A549 (cell line): ENCODE data around the gene PPP2R2D. TPM values are rescaled to one million over a fixed set of nuclear protein-coding genes. Genes with fewer than 3 reads are reported as not detected.

Experiments
- ATAC-seq, 2 experiments: fragments of 200-7000 bp in 1 of 2; fragments of >200 bp in 1 of 2; cut with Nextera tagmentation in 1 of 2; cut with Tn5 transposase in 1 of 2; 3 replicates each; pipeline versions ENCODE4 v1.8.0 to v1.9.1; 2018 to 2020; ENCODE audit warnings: mild to moderate bottlenecking in 1 of 2, moderate library complexity in 1 of 2
- CTCF ChIA-PET: fragments of 300-600 bp; sonication (Branson Sonifier 250); formaldehyde crosslinking; extraction: SDS; loops from one replicate; lab custom pipeline; 2021; ENCODE audit warnings: antibody characterized with exemption, inconsistent platforms; lab: Yijun Ruan, JAX
- POLR2A ChIA-PET: fragments of 350-600 bp; formaldehyde crosslinking; extraction: SDS; loops from one replicate; lab custom pipeline; 2021; ENCODE audit warnings: antibody characterized with exemption, inconsistent platforms; lab: Yijun Ruan, JAX
- DNase-seq, 2 experiments: peaks; one replicate each; pipeline versions ENCODE4 v3.0.0 to v3.0.0-alpha.2; 2011 to 2016; ENCODE audit warnings: low read depth in 1 of 2, low spot score in 1 of 2
- FAIRE-seq: peaks from 2 replicates; lab custom pipeline; 2011; peaks lifted over from hg19 to GRCh38; lab: Jason Lieb, UNC
- H3K27ac ChIP-seq, 2 experiments: fragments of >200 bp; sonication (Bioruptor Twin); formaldehyde crosslinking; 3 replicates each; pipeline ENCODE4 v1.5.1; 2016 to 2017
- H3K4me1 ChIP-seq: fragments of >200 bp; sonication (Bioruptor Twin); formaldehyde crosslinking; 3 replicates; pipeline ENCODE4 v1.6.1; 2016
- H3K4me2 ChIP-seq: fragments of >200 bp; sonication (Bioruptor Twin); formaldehyde crosslinking; 3 replicates; pipeline ENCODE4 v1.6.1; 2016
- H3K4me3 ChIP-seq: fragments of >200 bp; sonication (Bioruptor Twin); formaldehyde crosslinking; 3 replicates; pipeline ENCODE4 v1.5.1; 2016
- H3K9me3 ChIP-seq: fragments of >200 bp; sonication (Bioruptor Twin); formaldehyde crosslinking; 3 replicates; pipeline ENCODE4 v1.6.1; 2016
- CBX8 ChIP-seq: fragments of 200-600 bp; sonication (generic); IDR thresholded peaks from 2 replicates; pipeline ENCODE4 v1.6.1; 2016
- E2F6 ChIP-seq: IDR thresholded peaks from 2 replicates; pipeline ENCODE4 v1.6.1; 2012; ENCODE audit warnings: low read depth, borderline replicate concordance
- EP300 ChIP-seq, 2 experiments: fragments of >200 bp; sonication (Bioruptor Twin); formaldehyde crosslinking; IDR thresholded peaks; 2 replicates in 1 of 2; 3 replicates in 1 of 2; pipeline ENCODE4 v1.6.1; 2016 to 2017
- FOSL2 ChIP-seq, 2 experiments: fragments of 450-650 bp in 1 of 2; fragments of >200 bp in 1 of 2; sonication (Bioruptor Twin) in 1 of 2; formaldehyde crosslinking; IDR thresholded peaks; 2 replicates each; pipeline versions ENCODE4 v1.5.0 to v1.6.1; 2016 to 2020; ENCODE audit warnings: mild to moderate bottlenecking in 1 of 2, moderate library complexity in 1 of 2
- FOXS1 ChIP-seq: fragments of 250-450 bp; sonication (Bioruptor Pico); IDR thresholded peaks from 2 replicates; pipeline ENCODE4 v1.5.0; 2020; ENCODE audit warnings: mild to moderate bottlenecking, moderate library complexity
- GATA3 ChIP-seq: IDR thresholded peaks from 2 replicates; pipeline ENCODE4 v1.6.1; 2012; ENCODE audit warnings: borderline replicate concordance
- HEYL ChIP-seq: fragments of 250-450 bp; sonication (Bioruptor Pico); IDR thresholded peaks from 2 replicates; pipeline ENCODE4 v1.8.0; 2021; ENCODE audit warnings: mild to moderate bottlenecking, moderate library complexity
- HOXA7 ChIP-seq: fragments of 250-450 bp; sonication (Bioruptor Pico); IDR thresholded peaks from 2 replicates; pipeline ENCODE4 v1.5.0; 2020; ENCODE audit warnings: mild to moderate bottlenecking, moderate library complexity
- JUN ChIP-seq, 2 experiments: fragments of >200 bp; sonication (Bioruptor Twin); formaldehyde crosslinking; IDR thresholded peaks; 2 replicates in 1 of 2; 3 replicates in 1 of 2; pipeline ENCODE4 v1.6.1; 2016 to 2017
- JUNB ChIP-seq: fragments of >200 bp; sonication (Bioruptor Twin); formaldehyde crosslinking; IDR thresholded peaks from 2 replicates; pipeline ENCODE4 v1.6.1; 2016
- MAZ ChIP-seq: fragments of 150-350 bp; IDR thresholded peaks from 2 replicates; pipeline ENCODE4 v1.6.1; 2014; ENCODE audit warnings: antibody characterized with exemption, low read depth, low read length, borderline replicate concordance
- NFE2L2 ChIP-seq: fragments of 150-350 bp; conservative IDR thresholded peaks from 2 replicates; pipeline ENCODE4 v1.6.1; 2014; ENCODE audit warnings: low read length
- NPAS2 ChIP-seq: fragments of 250-450 bp; sonication (Bioruptor Pico); IDR thresholded peaks from 2 replicates; pipeline ENCODE4 v1.8.0; 2022; ENCODE audit warnings: mild to moderate bottlenecking, moderate library complexity, borderline replicate concordance
- PHF8 ChIP-seq: fragments of 200-600 bp; sonication (generic); IDR thresholded peaks from 2 replicates; pipeline ENCODE4 v1.6.1; 2016; ENCODE audit warnings: low read depth, mild to moderate bottlenecking, antibody characterized with exemption, moderate library complexity, borderline replicate concordance
- POLR2A ChIP-seq: IDR thresholded peaks from 2 replicates; pipeline ENCODE4 v1.6.1; 2012; ENCODE audit warnings: mild to moderate bottlenecking, low read length
- REST ChIP-seq: fragments of 200-600 bp; sonication (generic); IDR thresholded peaks from 2 replicates; pipeline ENCODE4 v1.6.1; 2016; ENCODE audit warnings: antibody characterized with exemption, mild to moderate bottlenecking, moderate library complexity
- RNF2 ChIP-seq: fragments of 200-600 bp; sonication (generic); IDR thresholded peaks from 2 replicates; pipeline ENCODE4 v1.6.1; 2016; ENCODE audit warnings: low read depth, mild to moderate bottlenecking, antibody characterized with exemption, moderate library complexity, borderline replicate concordance
- SMC3 ChIP-seq: fragments of >200 bp; sonication (Bioruptor Twin); formaldehyde crosslinking; IDR thresholded peaks from 3 replicates; pipeline ENCODE4 v1.6.1; 2018; ENCODE audit warnings: inconsistent platforms
- SREBF2 ChIP-seq: fragments of 450-650 bp; IDR thresholded peaks from 2 replicates; pipeline ENCODE4 v1.6.1; 2014; ENCODE audit warnings: mild to moderate bottlenecking, moderate library complexity
- WGBS: methylation state at CpG from one replicate; pipeline ENCODE4 v1.1.6; 2017; ENCODE audit errors: missing lambda C conversion rate; 5-methylcytosine and 5-hydroxymethylcytosine counted together
- polyA minus RNA-seq: library from RNA; depleted of rRNA, polyadenylated mRNA; stranded (reverse); fragments of >200 nt; gene quantifications from 2 replicates; pipeline ENCODE4 v1.2.3, GENCODE V29; 2011; rRNA and poly(A)+ RNA removed
- polyA plus RNA-seq, 4 experiments: library from polyadenylated mRNA; depleted of rRNA in 3 of 4; stranded (reverse); fragments of >200 nt; fragmentation: RNase III in 1 of 4; extraction: RNeasy Plus Mini Kit Qiagen cat#74134 plus additional on column Dnase treatment in 1 of 4; gene quantifications; 2 replicates in 3 of 4; 3 replicates in 1 of 4; pipeline ENCODE4 v1.2.3, GENCODE V29; 2011 to 2017
- TF ChIP-seq, protein P1 (sequence below): fragments of 450-650 bp; IDR thresholded peaks from 2 replicates; pipeline ENCODE4 v1.6.1; 2014; ENCODE audit warnings: antibody characterized with exemption
- TF ChIP-seq, protein P2 (sequence below): fragments of >200 bp; sonication (Bioruptor Twin); formaldehyde crosslinking; IDR thresholded peaks from 3 replicates; pipeline ENCODE4 v1.6.1; 2016
- TF ChIP-seq, protein P3 (sequence below): IDR thresholded peaks from 2 replicates; pipeline ENCODE4 v1.6.1; 2012

The PPP2R2D gene
- polyA plus RNA-seq (2011; rRNA removed) (31.1 and 36.0 TPM in 2 replicates), polyA plus RNA-seq (2017; fragmentation: RNase III; extraction: RNeasy Plus Mini Kit Qiagen cat#74134 plus additional on column Dnase treatment) (23.1 to 23.9 TPM (median 23.3 TPM) in 3 replicates), polyA minus RNA-seq (37.4 and 43.9 TPM in 2 replicates)
- polyA plus RNA-seq (2012; cell fraction: cytosol; rRNA removed) = 28.4 and 29.8 TPM in 2 replicates
- 32.4 and 39.2 TPM in 2 replicates for polyA plus RNA-seq (2012; cell fraction: nucleus; rRNA removed)

GRCh38 chr10:131900350-131901152, at the start of gene PPP2R2D:
Gene PPP2R2D (plus strand): TSS chr10:131901008. CDS start chr10:131901149, 141 bp downstream.
- no peak for TF ChIP-seq FOSL2 (IDR thresholded peaks at IDR 0.05)
- TF ChIP-seq FOSL2 (CRISPR knock-in tag; IDR thresholded peaks at IDR 0.05) = peak; percentile 97
- no peak for TF ChIP-seq NPAS2 (CRISPR knock-in tag)
- TF ChIP-seq RNF2 = peak; percentile 88; the same call in 1 of the 2 replicates
- TF ChIP-seq, protein P1, sequence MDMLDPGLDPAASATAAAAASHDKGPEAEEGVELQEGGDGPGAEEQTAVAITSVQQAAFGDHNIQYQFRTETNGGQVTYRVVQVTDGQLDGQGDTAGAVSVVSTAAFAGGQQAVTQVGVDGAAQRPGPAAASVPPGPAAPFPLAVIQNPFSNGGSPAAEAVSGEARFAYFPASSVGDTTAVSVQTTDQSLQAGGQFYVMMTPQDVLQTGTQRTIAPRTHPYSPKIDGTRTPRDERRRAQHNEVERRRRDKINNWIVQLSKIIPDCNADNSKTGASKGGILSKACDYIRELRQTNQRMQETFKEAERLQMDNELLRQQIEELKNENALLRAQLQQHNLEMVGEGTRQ = peak; percentile 49
- TF ChIP-seq HOXA7 (CRISPR knock-in tag) = no peak
- no peak for TF ChIP-seq EP300 (IDR thresholded peaks at IDR 0.05)
- no peak for TF ChIP-seq JUNB
- TF ChIP-seq GATA3 = no peak
- TF ChIP-seq JUN (IDR thresholded peaks at IDR 0.05) = peak in 1 of 2 experiments; percentile 27; a peak in 1 of 5 replicates
- TF ChIP-seq HEYL (CRISPR knock-in tag) = no peak
- TF ChIP-seq, protein P2, sequence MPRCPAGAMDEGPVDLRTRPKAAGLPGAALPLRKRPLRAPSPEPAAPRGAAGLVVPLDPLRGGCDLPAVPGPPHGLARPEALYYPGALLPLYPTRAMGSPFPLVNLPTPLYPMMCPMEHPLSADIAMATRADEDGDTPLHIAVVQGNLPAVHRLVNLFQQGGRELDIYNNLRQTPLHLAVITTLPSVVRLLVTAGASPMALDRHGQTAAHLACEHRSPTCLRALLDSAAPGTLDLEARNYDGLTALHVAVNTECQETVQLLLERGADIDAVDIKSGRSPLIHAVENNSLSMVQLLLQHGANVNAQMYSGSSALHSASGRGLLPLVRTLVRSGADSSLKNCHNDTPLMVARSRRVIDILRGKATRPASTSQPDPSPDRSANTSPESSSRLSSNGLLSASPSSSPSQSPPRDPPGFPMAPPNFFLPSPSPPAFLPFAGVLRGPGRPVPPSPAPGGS = peak; percentile 66; the same call in 1 of the 3 replicates
- TF ChIP-seq POLR2A = peak; percentile 44
- no peak for TF ChIP-seq FOXS1 (CRISPR knock-in tag)
- TF ChIP-seq, protein P3, sequence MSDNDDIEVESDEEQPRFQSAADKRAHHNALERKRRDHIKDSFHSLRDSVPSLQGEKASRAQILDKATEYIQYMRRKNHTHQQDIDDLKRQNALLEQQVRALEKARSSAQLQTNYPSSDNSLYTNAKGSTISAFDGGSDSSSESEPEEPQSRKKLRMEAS = 0 out of 2 replicates have a peak, but pooled peaks have one; percentile 21
- no peak for TF ChIP-seq SREBF2
- TF ChIP-seq REST = no peak
- TF ChIP-seq MAZ = no peak
- no peak for TF ChIP-seq SMC3
- no peak for TF ChIP-seq NFE2L2
- peak; percentile 17; the same call in 1 of the 2 replicates for TF ChIP-seq E2F6
- no peak for TF ChIP-seq PHF8
- TF ChIP-seq CBX8 = no peak
- peak within 1 kb of the TSS; percentile 97 to 98 for H3K27ac ChIP-seq
- ChIA-PET CTCF (interaction anchor here (0.8 to 7.5 kb wide), 6 partner anchors 9 to 126 kb away, joined by 3 to 56 read pairs (median 8); no protein-coding TSS in a partner anchor), POLR2A (interaction anchor here (0.7 to 1.6 kb wide), 5 partner anchors 14 to 1790 kb away, joined by 3 to 7 read pairs (median 4); partner anchors contain the start of genes C10orf143 and JAKMIP3)
- whole genome bisulfite sequencing = 1% methylated on average over 23 of the region's 107 CpGs
- no peaks in the 10 kb centered on the region for H3K9me3 ChIP-seq
- DNase-seq = peak; percentile 92 to 93
- H3K4me1 ChIP-seq = peaks cover 38% of the 10 kb centered on the region
- peak within 1 kb of the TSS; percentile 98 for H3K4me3 ChIP-seq
- peak; percentile 89 to 97 for ATAC-seq
- no peak for FAIRE-seq
- H3K4me2 ChIP-seq = peak within 1 kb of the TSS; percentile 100
